Left ventricle myocardium inferior (tissue), 1 donor: Measurements from ENCODE around the gene LILRA6. TPM values are rescaled to one million over a fixed set of nuclear protein-coding genes. Genes with fewer than 3 reads are reported as not detected.
"Not testable (repeated sequence)": the region's sequence is repeated elsewhere in the genome, so short reads cannot be mapped to it uniquely, and the experiment has no call there.

Experiments
- DNase-seq: peaks from one replicate; pipeline ENCODE4 v3.0.0-alpha.2; 2020
- H3K27ac ChIP-seq: fragments of 200-600 bp; replicated peaks from 2 replicates; pipeline ENCODE4 v1.8.0; 2021
- H3K27me3 ChIP-seq: fragments of 200-600 bp; 2 replicates; pipeline ENCODE4 v1.8.0; 2021; ENCODE audit warnings: low read depth
- H3K36me3 ChIP-seq: fragments of 200-600 bp; 2 replicates; pipeline ENCODE4 v1.8.0; 2021
- H3K4me1 ChIP-seq: fragments of 200-600 bp; 2 replicates; pipeline ENCODE4 v1.8.0; 2021
- H3K4me3 ChIP-seq: fragments of 200-600 bp; 2 replicates; pipeline ENCODE4 v1.8.0; 2021; ENCODE audit warnings: mild to moderate bottlenecking, moderate library complexity
- H3K9me3 ChIP-seq: fragments of 200-600 bp; replicated peaks from 2 replicates; pipeline ENCODE4 v1.8.0; 2021
- intact Hi-C: fragments of 100-400 bp; cut with micrococcal nuclease; formaldehyde crosslinking; loops from one replicate; pipeline ENCODE4 v1.11.0; 2022
- total RNA-seq: library from RNA; stranded (reverse); fragmentation: NEBNext Ultra II Directional; extraction: Animal tissue kit (Norgen Biotek cat#: 25700); gene quantifications from one replicate; pipeline ENCODE4 v1.2.1, GENCODE V29; 2021
- TF ChIP-seq, protein P1 (sequence below): fragments of 200-600 bp; IDR thresholded peaks from 2 replicates; pipeline ENCODE4 v1.8.0; 2021; ENCODE audit warnings: antibody characterized with exemption, mild to moderate bottlenecking, borderline replicate concordance
- donor health status: DM: no; HTN: yes; CAD: no; lungs with severe emphysema.

Gene LILRA6
- total RNA-seq, 1 donor from 2014 or later, result 1.2 TPM

- intact Hi-C loops, result no loop called here
- Histone ChIP-seq H3K36me3 (peaks cover 56% of the 10 kb centered on the region), H3K27ac (no peak overlapping the region), H3K4me1 (peaks cover 72% of the 10 kb centered on the region), H3K4me3 (peak overlapping the region; percentile 97), H3K27me3 (no peaks in the 10 kb centered on the region), H3K9me3 (no peaks in the 10 kb centered on the region)
- DNase-seq, result no peak
- TF ChIP-seq, protein P1, sequence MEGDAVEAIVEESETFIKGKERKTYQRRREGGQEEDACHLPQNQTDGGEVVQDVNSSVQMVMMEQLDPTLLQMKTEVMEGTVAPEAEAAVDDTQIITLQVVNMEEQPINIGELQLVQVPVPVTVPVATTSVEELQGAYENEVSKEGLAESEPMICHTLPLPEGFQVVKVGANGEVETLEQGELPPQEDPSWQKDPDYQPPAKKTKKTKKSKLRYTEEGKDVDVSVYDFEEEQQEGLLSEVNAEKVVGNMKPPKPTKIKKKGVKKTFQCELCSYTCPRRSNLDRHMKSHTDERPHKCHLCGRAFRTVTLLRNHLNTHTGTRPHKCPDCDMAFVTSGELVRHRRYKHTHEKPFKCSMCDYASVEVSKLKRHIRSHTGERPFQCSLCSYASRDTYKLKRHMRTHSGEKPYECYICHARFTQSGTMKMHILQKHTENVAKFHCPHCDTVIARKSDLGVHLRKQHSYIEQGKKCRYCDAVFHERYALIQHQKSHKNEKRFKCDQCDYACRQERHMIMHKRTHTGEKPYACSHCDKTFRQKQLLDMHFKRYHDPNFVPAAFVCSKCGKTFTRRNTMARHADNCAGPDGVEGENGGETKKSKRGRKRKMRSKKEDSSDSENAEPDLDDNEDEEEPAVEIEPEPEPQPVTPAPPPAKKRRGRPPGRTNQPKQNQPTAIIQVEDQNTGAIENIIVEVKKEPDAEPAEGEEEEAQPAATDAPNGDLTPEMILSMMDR, result no peak
Measured at GRCh38 chr19:54201980-54202379, 40.6 kb downstream of the LILRA6 start.

GRCh38 chr19:54201172-54201701 lies 41.4 kb downstream of the LILRA6 start:
- no peak for DNase-seq
- H3K4me3 ChIP-seq, result peak overlapping the region; percentile 97
- H3K36me3 ChIP-seq, result peaks cover 49% of the 10 kb centered on the region
- TF ChIP-seq, protein P1, result no peak
- intact Hi-C loops, result no loop called here
- H3K27me3 ChIP-seq, result no peaks in the 10 kb centered on the region
- H3K4me1 ChIP-seq, result peaks cover 65% of the 10 kb centered on the region
- no peaks in the 10 kb centered on the region for H3K9me3 ChIP-seq
- H3K27ac ChIP-seq, result peak overlapping the region; percentile 95

DNA sequence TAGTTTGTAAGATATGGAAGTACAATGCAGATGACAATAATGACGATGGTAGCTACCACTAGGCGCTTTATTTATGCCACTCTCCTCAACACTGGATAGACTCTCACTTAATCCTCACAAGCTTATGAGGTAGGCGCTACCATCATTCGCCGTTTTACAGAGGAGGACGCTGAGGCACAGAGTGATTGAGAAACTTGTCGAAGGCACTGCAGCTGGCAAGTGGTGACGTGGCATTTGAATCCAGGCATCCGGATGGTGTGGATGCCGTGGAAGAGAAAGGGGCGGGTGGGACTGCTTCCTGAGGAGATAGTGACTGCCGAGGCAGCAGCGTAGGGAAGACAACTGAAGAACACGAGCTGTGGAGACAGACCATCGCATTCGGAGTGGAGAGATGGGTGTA lies 43.2 kb downstream of the LILRA6 start:
- intact Hi-C loops, result no loop called here
- Histone ChIP-seq H3K27ac (no peak overlapping the region), H3K9me3 (no peaks in the 10 kb centered on the region), H3K36me3 (peaks cover 40% of the 10 kb centered on the region), H3K27me3 (no peaks in the 10 kb centered on the region), H3K4me1 (peaks cover 46% of the 10 kb centered on the region), H3K4me3 (no peak overlapping the region)
- TF ChIP-seq, protein P1, result no peak
- no peak for DNase-seq

- TF ChIP-seq, protein P1, result no peak
- Histone ChIP-seq H3K27ac (no peak overlapping the region), H3K4me3 (no peak overlapping the region), H3K9me3 (no peaks in the 10 kb centered on the region), H3K36me3 (peaks cover 34% of the 10 kb centered on the region), H3K27me3 (no peaks in the 10 kb centered on the region), H3K4me1 (peaks cover 30% of the 10 kb centered on the region)
- no peak for DNase-seq
- intact Hi-C loops, result no loop called here
Measured at GRCh38 chr19:54197121-54197520, 45.5 kb downstream of the LILRA6 start.

DNA sequence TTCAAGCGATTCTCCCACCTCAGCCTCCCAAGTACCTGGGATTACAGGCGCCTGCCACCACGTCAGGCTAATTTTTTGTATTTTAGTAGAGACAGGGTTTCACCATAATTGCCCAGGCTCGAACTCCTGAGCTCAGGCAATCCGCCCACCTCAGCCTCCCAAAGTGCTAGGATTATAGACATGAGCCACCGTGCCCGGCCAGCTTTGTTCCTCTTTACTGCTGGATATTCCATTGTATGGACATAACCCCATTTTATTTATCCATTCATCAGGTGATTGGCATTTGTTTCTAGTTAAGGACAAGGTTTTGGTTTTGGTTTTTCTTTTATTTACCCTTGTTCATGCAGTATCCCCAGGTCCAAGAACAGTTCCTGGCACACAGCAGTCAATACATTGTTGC lies 46.1 kb downstream of the LILRA6 start:
- H3K27me3 ChIP-seq, result no peaks in the 10 kb centered on the region
- no peaks in the 10 kb centered on the region for H3K9me3 ChIP-seq
- H3K4me3 ChIP-seq, result no peak overlapping the region
- intact Hi-C loops, result no loop called here
- peaks cover 30% of the 10 kb centered on the region for H3K4me1 ChIP-seq
- TF ChIP-seq, protein P1, result no peak
- H3K36me3 ChIP-seq, result peaks cover 29% of the 10 kb centered on the region
- no peak overlapping the region for H3K27ac ChIP-seq
- DNase-seq, result no peak

DNA sequence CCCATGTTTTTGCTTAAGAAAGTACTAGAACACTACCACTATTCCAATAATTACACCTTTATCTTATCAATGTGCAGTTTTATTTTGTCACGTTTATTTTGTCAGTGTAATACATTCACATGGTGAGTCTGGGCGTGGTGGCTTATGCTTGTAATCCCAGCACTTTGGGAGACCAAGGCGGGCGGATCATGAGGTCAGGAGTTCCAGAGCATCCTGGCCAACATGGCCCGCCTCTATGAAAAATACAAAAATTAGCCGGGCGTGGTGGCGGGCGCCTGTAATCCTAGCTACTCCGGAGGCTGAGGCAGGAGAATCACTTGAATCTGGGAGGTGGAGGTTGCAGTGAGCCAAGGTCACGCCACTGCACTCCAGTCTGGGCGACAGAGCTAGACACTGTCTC lies 48.1 kb downstream of the LILRA6 start:
- peaks cover 27% of the 10 kb centered on the region for H3K36me3 ChIP-seq
- intact Hi-C loops, H3K27me3 ChIP-seq, H3K27ac ChIP-seq, H3K4me3 ChIP-seq, H3K9me3 ChIP-seq, DNase-seq: not testable (repeated sequence)
- peaks cover 21% of the 10 kb centered on the region for H3K4me1 ChIP-seq
